CD4-positive, CD25-positive, alpha-beta regulatory T cell (primary cell): Measurements from ENCODE around the gene ACOT4. TPM values are rescaled to one million over a fixed set of nuclear protein-coding genes. Genes with fewer than 3 reads are reported as not detected.

Source experiments
- ATAC-seq, 2 donors: fragments of 150-1000 bp; cut with Tn5 transposase; one replicate each; pipeline ENCODE4 v1.10.0; 2021; ENCODE audit warnings: low read depth in 2 of 2, moderate number of reproducible peaks in 2 of 2, moderate library complexity in 1 of 2
- DNase-seq, 3 donors: peaks; one replicate each; pipeline versions ENCODE4 v3.0.0 to v3.0.0-alpha.2; 2012 to 2022; ENCODE audit warnings: mixed read lengths in 1 of 3
- H3K27ac ChIP-seq: one replicate; pipeline ENCODE4 v1.7.0; 2013; ENCODE audit warnings: mild to moderate bottlenecking, low read length; ENCODE audit not compliant: insufficient read depth, poor library complexity, severe bottlenecking
- H3K27me3 ChIP-seq: one replicate; pipeline ENCODE4 v1.7.0; 2013; ENCODE audit warnings: low read length; ENCODE audit not compliant: control insufficient read depth, insufficient read depth
- H3K36me3 ChIP-seq: one replicate; pipeline ENCODE4 v1.7.0; 2013; ENCODE audit warnings: mild to moderate bottlenecking, low read length, moderate library complexity; ENCODE audit not compliant: control insufficient read depth, insufficient read depth
- H3K4me1 ChIP-seq: 2 replicates; pipeline ENCODE4 v1.7.0; 2013; ENCODE audit warnings: mild to moderate bottlenecking, low read length; ENCODE audit not compliant: insufficient read depth, control insufficient read depth, poor library complexity, severe bottlenecking
- H3K4me3 ChIP-seq: one replicate; pipeline ENCODE4 v1.7.0; 2013; ENCODE audit warnings: low read depth, mild to moderate bottlenecking, low read length, moderate library complexity
- H3K9me3 ChIP-seq, 2 experiments: 1 replicate in 1 of 2; 2 replicates in 1 of 2; pipeline ENCODE4 v1.7.0; 2013; ENCODE audit warnings: low read length in 2 of 2, mild to moderate bottlenecking in 1 of 2, moderate library complexity in 1 of 2; ENCODE audit not compliant: control insufficient read depth in 2 of 2
- H3K27ac Mint-ChIP-seq, 3 donors: one replicate each; pipeline ENCODE4 v1.8.0; 2020 to 2022; ENCODE audit warnings: mild to moderate bottlenecking in 3 of 3, mixed read lengths in 3 of 3, moderate library complexity in 2 of 3
- H3K27me3 Mint-ChIP-seq: one replicate; pipeline ENCODE4 v1.8.0; 2022; ENCODE audit warnings: mild to moderate bottlenecking, mixed read lengths
- H3K36me3 Mint-ChIP-seq: one replicate; pipeline ENCODE4 v1.8.0; 2020; ENCODE audit warnings: mixed read lengths
- H3K4me1 Mint-ChIP-seq, 4 donors: one replicate each; pipeline ENCODE4 v1.8.0; 2020 to 2022; ENCODE audit warnings: mixed read lengths in 4 of 4, mild to moderate bottlenecking in 1 of 4
- H3K4me3 Mint-ChIP-seq, 4 donors: one replicate each; pipeline ENCODE4 v1.8.0; 2020 to 2022; ENCODE audit warnings: mild to moderate bottlenecking in 4 of 4, mixed read lengths in 4 of 4, moderate library complexity in 3 of 4
- H3K9me3 Mint-ChIP-seq, 7 donors: one replicate each; pipeline ENCODE4 v1.8.0; 2020 to 2022; ENCODE audit warnings: mixed read lengths in 7 of 7, mild to moderate bottlenecking in 3 of 7, moderate library complexity in 2 of 7
- polyA plus RNA-seq, 4 donors: library from polyadenylated mRNA; unstranded; fragments of 300-500 nt; fragmentation: Illumina TruSeq; gene quantifications; one replicate each; pipeline ENCODE4 v1.2.3, GENCODE V29; 2021
- total RNA-seq: library from RNA; stranded (reverse); gene quantifications from one replicate; pipeline ENCODE4 v1.2.3, GENCODE V29; 2022

Gene ACOT4
- total and polyA plus RNA-seq, 5 donors from 2014 or later, result 1.1 to 6.7 (median 2.8) TPM

DNA sequence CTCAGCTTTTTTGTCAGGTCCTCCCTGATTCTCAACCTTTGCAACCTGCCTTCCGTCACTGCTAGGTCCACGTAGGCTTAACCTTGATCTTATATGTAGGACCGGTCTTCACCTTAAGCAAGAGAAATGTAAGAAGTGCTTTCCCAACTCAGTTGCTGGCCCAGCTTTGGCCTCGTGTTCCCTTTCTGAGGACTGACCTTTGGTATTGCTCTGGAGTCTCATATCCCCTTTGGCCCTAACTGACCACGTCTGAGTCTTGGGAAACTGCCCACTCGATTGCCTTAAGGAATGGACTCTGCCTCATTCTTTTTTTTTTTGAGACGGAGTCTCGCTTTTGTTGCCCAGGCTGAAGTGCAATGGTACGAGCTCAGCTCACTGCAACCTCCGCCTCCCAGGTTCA is 28.6 kb downstream of the ACOT4 start:
- no peak overlapping the region for H3K27ac ChIP-seq
- ATAC-seq (no peak), DNase-seq (no peak)
- H3K27ac Mint-ChIP-seq, result no peak overlapping the region
- no peaks in the 10 kb centered on the region for H3K36me3 Mint-ChIP-seq
- H3K4me1 Mint-ChIP-seq, result no peaks in the 10 kb centered on the region
- peaks cover 0 to 2% (median 0%) of the 10 kb centered on the region in 7 donors for H3K9me3 Mint-ChIP-seq
- H3K9me3 ChIP-seq, result no peaks in the 10 kb centered on the region
- no peak overlapping the region for H3K4me3 ChIP-seq
- no peak overlapping the region for H3K4me3 Mint-ChIP-seq
- no peaks in the 10 kb centered on the region for H3K27me3 Mint-ChIP-seq
- H3K27me3 ChIP-seq, result no peaks in the 10 kb centered on the region
- no peaks in the 10 kb centered on the region for H3K4me1 ChIP-seq
- H3K36me3 ChIP-seq, result no peaks in the 10 kb centered on the region

DNA sequence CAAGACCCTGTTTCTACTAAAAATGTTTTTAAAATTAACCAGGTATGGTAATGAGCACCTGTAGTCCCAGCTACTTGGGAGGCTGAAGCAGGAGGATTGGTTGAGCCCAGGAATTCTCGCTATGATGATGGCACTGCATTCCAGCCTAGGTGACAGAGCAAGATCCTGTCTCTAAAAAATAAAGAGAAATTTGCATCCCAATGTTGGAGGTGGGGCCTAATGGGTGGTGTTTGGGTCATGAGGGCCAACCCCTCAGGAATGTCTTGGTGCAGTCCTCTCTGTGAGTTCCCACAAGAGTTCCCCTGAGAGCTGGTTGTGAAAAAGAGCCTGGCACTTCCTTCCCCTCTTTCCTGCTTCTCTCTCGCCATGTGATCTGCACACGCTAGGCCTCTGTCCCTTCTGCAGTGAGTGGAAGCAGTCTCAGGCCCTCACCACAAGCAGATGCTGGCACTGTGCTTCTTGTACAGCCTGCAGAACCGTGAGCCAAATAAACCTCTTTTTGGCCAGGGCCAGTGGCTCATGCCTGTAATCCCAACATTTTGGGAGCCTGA is 31.9 kb downstream of the ACOT4 start:
- Histone ChIP-seq H3K4me3 (no peak overlapping the region), H3K27ac (no peak overlapping the region), H3K27me3 (no peaks in the 10 kb centered on the region), H3K36me3 (no peaks in the 10 kb centered on the region), H3K9me3 (no peaks in the 10 kb centered on the region), H3K4me1 (no peaks in the 10 kb centered on the region)
- no peak for DNase-seq
- Mint-ChIP-seq H3K4me1 (no peaks in the 10 kb centered on the region), H3K27me3 (no peaks in the 10 kb centered on the region), H3K9me3 (peaks cover 0 to 2% (median 0%) of the 10 kb centered on the region in 7 donors), H3K27ac (no peak overlapping the region), H3K4me3 (no peak overlapping the region), H3K36me3 (no peaks in the 10 kb centered on the region)
- no peak for ATAC-seq

DNA sequence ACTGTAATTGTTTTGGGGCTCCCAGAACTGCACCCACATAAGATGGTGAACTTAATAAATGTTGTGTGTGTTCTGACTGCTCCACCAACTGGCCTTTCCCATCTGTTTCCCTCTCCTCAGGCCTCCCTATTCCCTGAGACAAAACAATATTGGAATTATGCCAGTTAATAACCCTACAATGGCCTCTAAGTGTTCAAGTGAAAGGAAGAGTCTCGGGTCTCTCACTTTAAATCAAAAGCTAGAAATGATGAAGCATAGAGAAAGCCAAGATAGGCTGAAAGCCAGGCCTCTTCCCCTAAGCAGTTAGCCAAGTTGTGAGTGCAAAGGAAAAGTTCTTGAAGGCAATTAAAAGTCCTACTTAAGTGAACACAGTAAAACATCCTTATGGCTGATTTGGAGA is 34.0 kb downstream of the ACOT4 start:
- Mint-ChIP-seq H3K9me3 (peaks cover 0 to 2% (median 0%) of the 10 kb centered on the region in 7 donors), H3K27ac (no peak overlapping the region), H3K36me3 (no peaks in the 10 kb centered on the region), H3K4me1 (no peaks in the 10 kb centered on the region), H3K4me3 (no peak overlapping the region), H3K27me3 (peaks cover 6% of the 10 kb centered on the region)
- no peaks in the 10 kb centered on the region for H3K36me3 ChIP-seq
- H3K4me1 ChIP-seq, result no peaks in the 10 kb centered on the region
- H3K9me3 ChIP-seq, result no peaks in the 10 kb centered on the region
- H3K27ac ChIP-seq, result no peak overlapping the region
- DNase-seq, result no peak
- H3K27me3 ChIP-seq, result no peaks in the 10 kb centered on the region
- H3K4me3 ChIP-seq, result no peak overlapping the region
- ATAC-seq, result no peak

DNA sequence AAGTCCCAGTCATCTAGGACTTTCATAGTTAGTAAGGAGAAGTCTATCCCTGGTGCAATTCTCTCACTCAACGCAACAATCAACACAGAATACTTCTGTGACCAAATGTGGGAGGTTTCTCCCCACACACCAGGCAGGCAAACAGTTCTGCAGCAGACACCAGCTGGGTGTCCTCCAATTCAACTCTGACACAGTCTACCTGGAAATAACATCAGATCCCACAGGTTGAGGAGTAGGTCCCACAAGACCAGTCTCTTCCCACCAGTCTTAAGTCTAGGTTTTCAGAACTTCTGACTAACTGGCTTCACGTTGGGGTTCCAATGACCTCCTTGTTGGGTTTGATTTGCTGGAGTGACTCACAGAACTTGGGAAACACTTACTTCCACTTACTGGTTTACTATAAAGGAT is 35.5 kb downstream of the ACOT4 start:
- H3K4me1 ChIP-seq, result no peaks in the 10 kb centered on the region
- H3K27me3 Mint-ChIP-seq, result peaks cover 17% of the 10 kb centered on the region
- ATAC-seq (no peak), DNase-seq (no peak)
- H3K4me3 ChIP-seq, result no peak overlapping the region
- H3K4me3 Mint-ChIP-seq, result no peak overlapping the region
- no peaks in the 10 kb centered on the region for H3K4me1 Mint-ChIP-seq
- H3K9me3 Mint-ChIP-seq, result peaks cover 0 to 2% (median 0%) of the 10 kb centered on the region in 7 donors
- no peak overlapping the region for H3K27ac ChIP-seq
- H3K9me3 ChIP-seq, result no peaks in the 10 kb centered on the region
- no peaks in the 10 kb centered on the region for H3K36me3 ChIP-seq
- no peak overlapping the region for H3K27ac Mint-ChIP-seq
- H3K27me3 ChIP-seq, result no peaks in the 10 kb centered on the region
- H3K36me3 Mint-ChIP-seq, result no peaks in the 10 kb centered on the region

DNA sequence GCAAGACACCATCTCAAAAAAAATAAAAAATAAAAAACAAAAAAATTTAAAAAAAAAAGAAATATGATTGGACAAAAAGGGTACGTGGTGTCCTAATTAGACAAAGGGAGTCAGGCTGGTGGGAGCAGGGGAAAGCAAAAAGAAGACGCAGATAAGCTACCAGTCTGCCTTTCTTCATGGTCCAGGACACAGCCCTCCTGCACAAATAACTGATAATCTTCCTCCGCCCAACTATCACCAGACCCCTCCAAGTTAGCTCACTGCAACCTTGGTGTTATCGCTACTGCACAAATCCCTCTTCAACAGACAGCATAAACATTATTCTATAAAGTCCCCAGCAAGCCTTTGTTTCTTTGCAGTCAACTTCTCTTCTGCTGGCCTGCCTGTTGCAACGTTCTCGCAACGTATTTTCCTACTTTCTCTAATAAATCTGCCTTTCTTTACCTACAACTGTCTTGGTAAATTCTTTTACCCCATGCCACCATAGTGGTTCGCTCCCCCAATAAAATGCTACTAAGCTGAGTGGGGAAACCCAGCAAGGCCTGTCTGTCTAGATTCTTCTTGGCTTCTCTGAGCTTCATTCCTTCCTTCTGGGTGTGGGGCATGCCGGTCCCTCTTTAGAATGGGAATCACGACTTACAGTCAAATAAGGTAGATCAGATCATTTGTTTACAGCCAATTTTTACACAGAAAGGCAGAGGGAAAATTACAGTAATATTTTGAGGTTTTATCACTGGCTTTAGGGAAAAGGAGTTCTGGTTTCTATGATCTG is 38.5 kb downstream of the ACOT4 start:
- ATAC-seq, result no peak
- peaks cover 4 to 6% (median 5%) of the 10 kb centered on the region in 4 donors for H3K4me1 Mint-ChIP-seq
- Histone ChIP-seq H3K4me1 (peaks cover 14% of the 10 kb centered on the region), H3K27ac (no peak overlapping the region), H3K27me3 (no peaks in the 10 kb centered on the region), H3K36me3 (no peaks in the 10 kb centered on the region), H3K4me3 (no peak overlapping the region), H3K9me3 (no peaks in the 10 kb centered on the region)
- no peaks in the 10 kb centered on the region for H3K9me3 Mint-ChIP-seq
- no peak for DNase-seq
- peak overlapping the region in 1 of 4 donors; percentile 16 for H3K4me3 Mint-ChIP-seq
- H3K27ac Mint-ChIP-seq, result peak overlapping the region in 1 of 3 donors; percentile 21
- H3K36me3 Mint-ChIP-seq, result no peaks in the 10 kb centered on the region
- peaks cover 35% of the 10 kb centered on the region for H3K27me3 Mint-ChIP-seq

DNA sequence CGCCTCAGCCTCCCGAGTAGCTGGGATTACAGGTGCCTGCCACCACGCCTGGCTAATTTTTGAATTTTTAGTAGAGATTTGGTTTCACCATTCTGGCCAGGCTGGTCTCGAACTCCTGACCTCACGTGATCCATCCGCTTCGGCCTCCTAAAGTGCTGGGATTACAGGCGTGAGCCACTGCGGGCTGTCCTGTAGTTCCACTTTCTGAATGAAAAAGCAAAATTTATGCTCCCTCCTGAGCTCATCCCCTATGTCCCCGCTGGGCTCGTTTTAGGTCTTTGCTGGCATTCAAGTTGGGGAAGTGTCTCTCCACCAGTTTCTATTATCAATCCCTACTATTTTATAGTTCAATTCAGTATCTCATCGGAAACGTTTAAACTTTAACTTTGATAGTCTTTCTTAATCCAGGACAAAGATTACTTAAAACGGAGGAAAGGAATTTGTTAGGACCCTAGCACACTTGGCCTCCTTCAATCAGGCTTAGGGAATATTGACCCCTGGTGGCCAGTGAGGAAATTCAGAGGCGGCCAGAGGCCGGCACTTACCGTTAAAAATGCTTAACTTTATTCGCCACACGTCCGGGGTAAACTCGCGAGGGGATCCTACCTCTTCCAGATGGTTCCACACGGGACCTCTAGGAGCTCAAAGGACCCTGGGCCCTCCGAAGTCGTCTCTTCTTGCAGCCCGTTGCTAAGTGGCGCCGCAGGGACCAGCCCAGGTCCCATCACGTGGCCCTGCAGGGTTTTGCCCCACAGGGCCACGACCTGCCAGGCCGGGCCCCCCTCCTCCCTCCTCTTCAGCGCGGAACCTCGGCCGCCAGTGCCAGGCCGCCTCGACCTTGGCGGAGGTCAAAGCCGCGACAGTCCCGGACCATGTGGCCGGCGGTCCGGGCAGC is 41.7 kb downstream of the ACOT4 start:
- no peak overlapping the region for H3K27ac ChIP-seq

GRCh38 chr14:73634011-73634833 is 42.5 kb downstream of the ACOT4 start:
- peak overlapping the region in 1 of 3 donors; percentile 5 for H3K27ac Mint-ChIP-seq
- H3K27me3 Mint-ChIP-seq, result peaks cover 47% of the 10 kb centered on the region
- Histone ChIP-seq H3K27ac (no peak overlapping the region), H3K4me1 (peaks cover 14% of the 10 kb centered on the region), H3K27me3 (peaks cover 6% of the 10 kb centered on the region), H3K36me3 (no peaks in the 10 kb centered on the region), H3K9me3 (no peaks in the 10 kb centered on the region), H3K4me3 (no peak overlapping the region)
- no peaks in the 10 kb centered on the region for H3K36me3 Mint-ChIP-seq
- peaks cover 4 to 6% (median 5%) of the 10 kb centered on the region in 4 donors for H3K4me1 Mint-ChIP-seq
- no peaks in the 10 kb centered on the region for H3K9me3 Mint-ChIP-seq
- H3K4me3 Mint-ChIP-seq, result peak overlapping the region; percentile 60 to 86 (median 80)
- ATAC-seq (no peak), DNase-seq (no peak)

More for the DNA sequence above, 41.7 kb downstream of the ACOT4 start:
- Mint-ChIP-seq H3K27ac (peak overlapping the region in 1 of 3 donors; percentile 21), H3K36me3 (no peaks in the 10 kb centered on the region), H3K27me3 (peaks cover 47% of the 10 kb centered on the region), H3K9me3 (no peaks in the 10 kb centered on the region), H3K4me1 (peaks cover 4 to 6% (median 5%) of the 10 kb centered on the region in 4 donors), H3K4me3 (peak overlapping the region; percentile 39 to 86 (median 80))
- peak overlapping the region; percentile 64 for H3K4me3 ChIP-seq
- H3K9me3 ChIP-seq, result no peaks in the 10 kb centered on the region
- peak; percentile 71 to 82 for ATAC-seq
- H3K27me3 ChIP-seq, result peaks cover 6% of the 10 kb centered on the region
- peak; percentile 38 to 69 (median 60) for DNase-seq
- H3K36me3 ChIP-seq, result no peaks in the 10 kb centered on the region
- peaks cover 14% of the 10 kb centered on the region for H3K4me1 ChIP-seq
